HG03095 (cell line): Measurements from ENCODE around the gene DPP6.
A peak's percentile ranks its signal among the peaks of the same experiment; 100 is the strongest.
"Not testable (repeated sequence)": the region's sequence is repeated elsewhere in the genome, so short reads cannot be mapped to it uniquely, and the experiment has no call there.

Experiments used
- ATAC-seq: cut with Tn5 transposase; IDR thresholded peaks from one replicate; pipeline ENCODE4 v1.9.1; 2021; ENCODE audit warnings: moderate library complexity; ENCODE audit not compliant: unreplicated experiment

Gene DPP6

GRCh38 chr7:154915600-154915999 lies 863.4 kb downstream of the DPP6 start:
- no peak for ATAC-seq

DNA sequence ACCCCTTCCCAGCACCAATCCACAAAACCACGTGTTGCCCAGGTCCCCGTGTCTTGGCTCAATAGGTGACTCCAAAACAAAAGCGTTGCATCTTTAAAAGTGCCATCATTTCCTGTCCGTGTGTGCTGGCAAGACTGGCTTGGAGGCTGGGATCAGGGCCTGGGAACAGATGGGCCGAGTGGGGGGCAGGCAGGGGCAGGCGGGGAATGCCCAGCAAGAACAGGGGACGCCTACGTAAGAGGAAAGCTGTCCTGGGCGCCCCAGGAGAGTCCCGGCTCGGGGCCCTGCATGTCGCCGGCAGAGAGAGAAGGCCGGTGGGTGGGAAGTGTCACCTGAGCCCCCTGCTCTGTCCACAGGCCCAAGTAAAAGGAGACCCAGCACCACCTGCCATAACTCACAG lies 864.2 kb downstream of the DPP6 start:
- no peak for ATAC-seq

- ATAC-seq, result no peak
Measured at GRCh38 chr7:154916856-154917807, 864.9 kb downstream of the DPP6 start.

- no peak for ATAC-seq
Measured at GRCh38 chr7:154917808-154918160, 865.6 kb downstream of the DPP6 start.

GRCh38 chr7:154918266-154918665 lies 866.1 kb downstream of the DPP6 start:
- ATAC-seq, result no peak

GRCh38 chr7:154918741-154919140 lies 866.5 kb downstream of the DPP6 start:
- no peak for ATAC-seq

DNA sequence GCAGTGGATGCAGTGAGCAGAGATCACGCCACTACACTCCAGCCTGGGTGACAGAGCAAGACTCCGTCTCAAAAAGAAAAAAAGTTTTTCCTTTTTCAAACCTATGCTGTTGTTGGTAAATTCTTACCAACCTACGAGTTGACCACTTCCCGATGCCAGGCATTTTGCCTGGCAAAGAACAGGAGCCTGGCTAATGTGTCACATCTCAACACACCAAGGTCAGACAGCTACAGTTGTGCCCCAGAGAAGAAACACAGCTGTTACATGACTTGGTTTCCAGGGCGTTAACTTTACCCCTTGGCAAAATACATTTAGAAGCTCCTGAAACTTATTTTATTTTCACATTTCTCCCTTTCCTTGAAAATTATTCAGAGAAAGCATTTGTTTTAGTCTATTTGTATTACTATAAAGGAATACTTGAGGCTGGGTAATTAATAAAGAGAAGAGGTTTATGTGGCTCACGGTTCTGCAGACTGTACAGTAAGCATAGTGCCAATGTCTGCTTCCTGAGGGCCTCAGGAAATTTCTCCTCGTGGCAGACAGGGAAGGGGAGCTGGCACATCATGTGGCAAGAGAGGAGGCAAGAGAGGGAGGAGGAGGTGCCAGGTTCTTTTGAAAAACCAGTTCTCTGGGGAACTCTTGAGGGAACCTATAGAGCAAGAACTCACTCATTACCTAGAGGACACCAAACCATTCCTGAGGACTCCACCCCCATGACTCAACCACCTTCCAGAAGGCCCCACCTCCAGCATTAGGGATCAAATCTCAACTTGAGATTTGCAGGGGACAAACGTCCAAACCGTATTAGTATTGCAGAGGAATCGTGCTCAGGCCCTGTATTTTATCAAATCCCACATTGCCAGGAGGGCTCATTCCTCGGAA lies 867.4 kb downstream of the DPP6 start:
- ATAC-seq, result no peak

- ATAC-seq, result not testable (repeated sequence)
Measured at GRCh38 chr7:154922472-154922871, 870.3 kb downstream of the DPP6 start.

- peak; percentile 45 for ATAC-seq
Measured at GRCh38 chr7:154927624-154928125, 875.5 kb downstream of the DPP6 start.

DNA sequence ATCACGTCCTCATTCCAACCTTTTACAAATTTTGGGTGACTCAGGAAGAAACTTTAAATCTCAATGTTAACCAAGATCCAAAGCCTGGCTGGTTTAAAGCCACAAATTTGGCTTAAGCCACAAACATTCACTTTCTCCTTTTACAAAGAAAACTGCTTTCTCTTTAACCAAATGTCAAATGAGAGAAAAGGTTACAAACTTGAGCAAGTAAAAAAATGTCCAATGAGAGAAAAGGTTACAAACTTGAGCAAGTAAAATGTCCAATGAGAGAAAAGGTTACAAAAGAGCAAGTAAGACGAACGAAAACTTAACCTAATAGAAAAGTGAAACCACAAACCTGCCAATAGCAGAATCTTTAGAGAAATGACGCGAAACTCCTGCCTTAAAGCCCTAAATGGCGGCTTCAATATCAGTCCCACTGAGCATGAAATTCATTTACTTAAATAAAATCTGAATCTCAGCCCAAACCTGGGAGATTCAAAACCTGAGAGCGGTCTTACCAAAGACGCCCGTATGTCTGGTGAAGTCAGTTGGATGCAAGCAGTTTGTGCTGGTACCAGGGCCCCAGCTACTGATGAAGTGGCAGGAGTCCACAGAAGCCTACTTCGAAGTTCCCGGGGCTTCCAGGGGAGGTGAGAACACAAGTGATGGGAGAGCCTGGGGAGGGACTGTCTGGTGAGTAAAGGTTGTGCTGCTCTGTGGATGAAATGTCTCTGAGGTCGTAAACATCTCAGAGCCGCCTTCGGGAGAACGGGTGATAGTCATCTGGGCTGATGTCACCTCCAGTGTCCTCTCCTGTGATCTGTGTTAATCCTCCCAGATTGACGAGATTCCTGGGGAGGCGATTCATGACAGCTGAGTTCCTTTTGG lies 876.2 kb downstream of the DPP6 start:
- ATAC-seq, result peak; percentile 80

DNA sequence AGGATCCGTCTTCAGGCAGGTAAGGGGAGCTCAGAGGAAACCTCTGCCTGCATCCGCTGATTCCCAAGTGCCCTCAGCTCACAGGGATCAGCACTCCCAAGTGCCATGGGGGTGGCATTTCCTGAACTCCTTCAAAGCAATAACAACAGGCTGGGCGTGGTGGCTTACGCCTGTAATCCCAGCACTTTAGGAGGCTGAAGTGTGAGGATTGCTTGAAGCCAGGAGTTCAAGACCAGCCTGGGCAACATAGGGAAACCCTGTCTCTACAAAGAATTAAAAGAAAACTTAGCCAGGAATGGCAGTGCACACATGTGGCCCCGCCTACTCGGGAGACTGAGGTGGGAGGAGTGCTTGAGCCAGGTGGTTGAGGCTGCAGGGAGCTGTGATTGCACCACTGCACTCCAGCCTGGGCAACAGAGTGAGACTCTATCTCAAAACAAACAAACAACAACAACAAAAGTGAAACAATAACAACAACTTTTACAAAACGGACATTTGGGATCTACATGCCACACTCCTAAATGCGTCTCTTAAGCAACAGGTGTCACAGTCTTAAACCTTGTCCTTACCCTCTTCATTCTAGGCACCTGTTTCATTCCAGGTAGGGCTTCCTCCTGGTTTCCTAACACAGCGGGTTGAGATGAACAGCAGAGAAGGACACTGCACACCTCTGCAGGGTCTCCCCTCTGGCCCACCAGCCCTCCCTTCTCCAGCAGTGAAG lies 877.0 kb downstream of the DPP6 start:
- ATAC-seq, result no peak

GRCh38 chr7:154931906-154932305 lies 879.7 kb downstream of the DPP6 start:
- ATAC-seq, result no peak

DNA sequence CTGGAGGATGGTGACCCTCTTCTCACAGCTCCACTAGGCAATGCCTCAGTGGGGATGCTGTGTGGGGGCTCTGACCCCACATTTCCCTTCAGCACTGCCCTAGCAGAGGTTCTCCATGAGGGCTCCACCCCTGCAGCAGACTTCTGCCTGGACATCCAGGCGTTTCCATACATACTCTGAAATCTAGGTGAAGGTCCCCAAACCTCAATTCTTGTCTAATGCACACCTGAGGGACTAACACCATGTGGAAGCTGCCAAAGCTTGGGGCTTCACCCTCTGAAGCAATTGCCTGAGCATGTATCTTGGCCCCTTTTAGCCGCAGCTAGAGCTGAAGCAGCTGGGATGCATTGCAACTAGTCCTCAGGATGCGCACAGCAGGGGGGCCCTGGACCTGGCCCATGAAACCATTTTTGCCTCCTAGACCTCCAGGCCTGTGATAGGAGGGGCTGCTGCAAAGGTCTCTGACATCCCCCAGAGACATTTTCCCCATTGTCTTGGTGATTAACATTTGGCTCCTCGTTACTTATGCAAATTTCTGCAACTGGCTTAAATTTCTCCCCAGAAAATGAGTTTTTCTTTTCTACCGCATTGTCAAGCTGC lies 882.3 kb downstream of the DPP6 start:
- ATAC-seq, result not testable (repeated sequence)

- ATAC-seq, result no peak
Measured at GRCh38 chr7:154937837-154938236, 885.6 kb downstream of the DPP6 start.

DNA sequence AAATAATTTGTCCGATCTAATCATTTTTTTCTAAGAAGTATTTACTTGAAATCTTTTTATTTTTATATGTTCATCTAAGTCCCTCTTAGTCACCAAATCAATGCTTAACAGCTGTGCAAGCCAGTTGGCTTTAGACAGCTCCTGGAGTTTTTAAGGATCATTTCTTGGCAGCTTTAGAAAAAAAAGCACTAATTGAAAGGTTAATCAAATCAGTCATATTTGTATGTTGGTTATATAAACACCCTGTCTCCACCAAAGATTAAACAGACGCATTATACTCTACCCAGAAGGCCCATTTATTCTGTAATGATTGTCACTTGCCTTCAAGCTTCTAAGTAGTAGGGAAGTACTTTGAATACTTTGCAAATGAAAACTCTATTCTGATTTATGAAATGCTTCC lies 890.5 kb downstream of the DPP6 start:
- ATAC-seq, result no peak
